HEK293 (cell line): ENCODE measurements around the gene SESN1.
"Not testable (repeated sequence)": the region's sequence is repeated elsewhere in the genome, so short reads cannot be mapped to it uniquely, and the experiment has no call there.

Source experiments
- CTCF ChIA-PET: fragments of 350-600 bp; formaldehyde crosslinking; extraction: SDS; loops from one replicate; lab custom pipeline; 2021; ENCODE audit warnings: antibody characterized with exemption; lab: Yijun Ruan, JAX
- POLR2A ChIA-PET: fragments of 300-600 bp; formaldehyde crosslinking; extraction: SDS; loops from one replicate; lab custom pipeline; 2020; ENCODE audit warnings: antibody characterized with exemption, inconsistent platforms; lab: Yijun Ruan, JAX
- H3K27ac ChIP-seq: fragments of 200-500 bp; sonication (Bioruptor generic); 2 replicates; pipeline ENCODE4 v1.5.1; 2014; ENCODE audit warnings: low read depth, low read length, control low read depth, inconsistent platforms; ENCODE audit errors: extremely low read depth
- H3K36me3 ChIP-seq, 2 experiments: fragments of 200-500 bp in 1 of 2; sonication (Bioruptor generic) in 1 of 2; 1 replicate in 1 of 2; 2 replicates in 1 of 2; pipeline ENCODE4 v1.5.1; 2014 to 2017; ENCODE audit warnings: inconsistent platforms in 2 of 2, low read length in 2 of 2; ENCODE audit not compliant: control insufficient read depth in 2 of 2, insufficient read depth in 1 of 2
- H3K4me1 ChIP-seq: fragments of 200-500 bp; sonication (Bioruptor generic); 2 replicates; pipeline ENCODE4 v1.5.1; 2014; ENCODE audit warnings: mild to moderate bottlenecking, low read length, inconsistent platforms; ENCODE audit not compliant: control insufficient read depth, insufficient read depth
- H3K4me3 ChIP-seq: 2 replicates; pipeline ENCODE4 v1.5.1; 2011; ENCODE audit warnings: low read depth, mild to moderate bottlenecking, control low read depth, low read length, moderate library complexity
- H3K9me3 ChIP-seq: fragments of 200-500 bp; sonication (Bioruptor generic); 2 replicates; pipeline ENCODE4 v1.5.1; 2014; ENCODE audit warnings: low read depth, low read length, inconsistent platforms; ENCODE audit not compliant: control insufficient read depth, insufficient read depth
- BCL6B ChIP-seq: fragments of 450-650 bp; formaldehyde crosslinking; IDR thresholded peaks from 2 replicates; pipeline ENCODE4 v1.5.1; 2017; ENCODE audit warnings: missing biosample characterization, missing genetic modification characterization
- GLI4 ChIP-seq: fragments of 450-650 bp; formaldehyde crosslinking; IDR thresholded peaks from 2 replicates; pipeline ENCODE4 v1.5.1; 2016; ENCODE audit warnings: missing biosample characterization, missing genetic modification characterization
- HOXC10 ChIP-seq: sonication (generic); formaldehyde crosslinking; IDR thresholded peaks from 2 replicates; pipeline ENCODE4 v1.8.1; 2023; ENCODE audit warnings: mild to moderate bottlenecking, missing genetic modification reagents
- SETDB1 ChIP-seq: IDR thresholded peaks from one replicate; pipeline ENCODE4 v1.6.1; 2017; ENCODE audit warnings: mild to moderate bottlenecking, low read length, moderate library complexity, mixed read lengths; ENCODE audit not compliant: insufficient read length
- ZBTB49 ChIP-seq: fragments of 450-650 bp; formaldehyde crosslinking; IDR thresholded peaks from 2 replicates; pipeline ENCODE4 v1.5.1; 2016; ENCODE audit warnings: missing biosample characterization, missing genetic modification characterization, low read depth
- ZNF112 ChIP-seq: fragments of 450-650 bp; formaldehyde crosslinking; IDR thresholded peaks from 2 replicates; pipeline ENCODE4 v1.5.0; 2017; ENCODE audit warnings: missing biosample characterization, missing genetic modification characterization
- ZNF146 ChIP-seq: fragments of 450-650 bp; formaldehyde crosslinking; IDR thresholded peaks from 2 replicates; pipeline ENCODE4 v1.5.1; 2016; ENCODE audit warnings: missing biosample characterization, missing genetic modification characterization
- ZNF350 ChIP-seq: fragments of 450-650 bp; formaldehyde crosslinking; IDR thresholded peaks from 2 replicates; pipeline ENCODE4 v1.5.0; 2017; ENCODE audit warnings: missing biosample characterization, mild to moderate bottlenecking, missing genetic modification characterization
- ZNF514 ChIP-seq: fragments of 450-650 bp; formaldehyde crosslinking; IDR thresholded peaks from 2 replicates; pipeline ENCODE4 v1.5.1; 2016; ENCODE audit warnings: missing biosample characterization, missing genetic modification characterization
- ZNF544 ChIP-seq: fragments of 450-650 bp; formaldehyde crosslinking; IDR thresholded peaks from 2 replicates; pipeline ENCODE4 v1.5.0; 2017; ENCODE audit warnings: missing biosample characterization, missing genetic modification characterization
- TF ChIP-seq, protein P1 (sequence below): fragments of 450-650 bp; formaldehyde crosslinking; IDR thresholded peaks from 2 replicates; pipeline ENCODE4 v1.5.1; 2016; ENCODE audit warnings: missing biosample characterization, missing genetic modification characterization
- TF ChIP-seq, protein P2 (sequence below): fragments of 450-650 bp; formaldehyde crosslinking; IDR thresholded peaks from 2 replicates; pipeline ENCODE4 v1.5.1; 2016; ENCODE audit warnings: missing biosample characterization, missing genetic modification characterization

The SESN1 gene

DNA sequence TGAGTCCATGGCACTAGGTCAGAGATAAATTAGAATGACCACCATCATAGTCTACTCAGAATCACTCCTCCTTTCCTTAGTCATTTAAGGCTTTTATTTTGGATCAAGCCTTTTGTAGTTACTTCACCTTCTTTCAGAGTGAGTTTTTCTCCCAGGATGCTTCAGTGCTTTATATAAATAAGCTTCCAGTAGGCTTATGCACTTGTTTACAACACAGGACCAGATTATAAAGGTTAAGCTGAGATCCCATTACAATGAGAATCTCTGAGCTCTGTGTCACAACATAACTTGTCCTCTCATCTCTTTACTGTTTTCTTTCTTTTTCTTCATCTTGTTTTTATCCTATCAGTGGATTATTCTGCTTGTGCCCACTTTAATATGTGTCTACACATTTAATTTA, 48.5 kb upstream of the SESN1 start:
- CTCF ChIA-PET = interaction anchor here (0.6 to 1.7 kb wide), 4 partner anchors 14 to 589 kb away, joined by 3 to 5 read pairs (median 4); no protein-coding TSS in a partner anchor

DNA sequence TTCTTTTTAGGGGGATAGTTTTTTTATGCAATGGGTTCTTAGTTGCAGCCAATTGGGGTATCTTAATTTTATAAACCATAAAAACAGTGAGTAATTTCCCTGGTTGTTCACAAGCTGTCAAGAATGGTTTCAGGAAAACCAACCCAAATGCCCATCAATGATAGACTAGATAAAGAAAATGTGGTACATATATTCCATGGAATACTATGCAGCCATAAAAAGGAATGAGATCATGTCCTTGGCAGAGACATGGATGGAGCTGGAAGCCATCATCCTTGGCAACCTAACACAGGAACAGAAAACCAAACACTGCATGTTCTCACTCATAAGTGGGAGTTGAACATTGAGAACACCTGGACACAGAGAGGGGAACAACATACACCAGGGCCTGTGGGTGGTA, 47.4 kb upstream of the SESN1 start:
- H3K4me3 ChIP-seq, H3K9me3 ChIP-seq, CTCF ChIA-PET, POLR2A ChIA-PET, H3K27ac ChIP-seq, H3K4me1 ChIP-seq: not testable (repeated sequence)
- H3K36me3 ChIP-seq = peaks cover 9 to 12% of the 10 kb centered on the region in 2 experiments; a peak in 2 of 3 replicates
- TF ChIP-seq ZNF146 (tag by site-specific recombination) (peak; percentile 94), SETDB1 (peak; percentile 24)

More for the DNA sequence above, 48.5 kb upstream of the SESN1 start:
- Histone ChIP-seq H3K27ac (no peak overlapping the region), H3K9me3 (no peaks in the 10 kb centered on the region), H3K36me3 (peaks cover 9 to 17% of the 10 kb centered on the region in 2 experiments; a peak in 2 of 3 replicates), H3K4me3 (no peak overlapping the region), H3K4me1 (no peaks in the 10 kb centered on the region)
- POLR2A ChIA-PET = no interaction called here
- no peak for TF ChIP-seq ZBTB49 (tag by site-specific recombination)
- TF ChIP-seq HOXC10 (CRISPR knock-in tag) = no peak
- no peak for TF ChIP-seq ZNF112 (tag by site-specific recombination)
- no peak for TF ChIP-seq GLI4
- no peak for TF ChIP-seq ZNF514

DNA sequence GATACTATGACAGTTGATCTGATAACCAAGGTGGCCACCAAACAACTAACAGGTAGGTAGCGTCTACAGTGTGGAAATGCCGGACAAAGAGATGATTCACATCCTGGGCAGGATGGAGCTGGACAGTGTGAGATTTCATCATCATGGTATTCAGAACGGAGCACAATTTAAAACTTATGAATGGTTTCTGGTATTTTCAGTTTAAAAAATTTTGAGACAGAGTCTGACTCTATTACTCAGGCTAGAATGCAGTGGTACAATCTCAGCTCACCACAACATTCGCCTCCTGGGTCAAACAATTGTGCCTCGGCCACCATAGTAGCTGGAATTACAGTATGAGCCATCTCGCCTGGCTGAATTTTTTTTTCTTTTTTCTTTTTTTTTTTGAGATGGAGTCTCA, 44.5 kb upstream of the SESN1 start:
- Histone ChIP-seq H3K4me3 (no peak overlapping the region), H3K9me3 (no peaks in the 10 kb centered on the region), H3K36me3 (peaks cover 9 to 12% of the 10 kb centered on the region in 2 experiments; a peak in 2 of 3 replicates), H3K4me1 (no peaks in the 10 kb centered on the region), H3K27ac (no peak overlapping the region)
- ChIA-PET POLR2A (no interaction called here), CTCF (interaction anchor here (0.7 kb wide), 1 partner anchor 992 kb away, joined by 3 read pairs; no protein-coding TSS in a partner anchor)
- TF ChIP-seq, protein P1, sequence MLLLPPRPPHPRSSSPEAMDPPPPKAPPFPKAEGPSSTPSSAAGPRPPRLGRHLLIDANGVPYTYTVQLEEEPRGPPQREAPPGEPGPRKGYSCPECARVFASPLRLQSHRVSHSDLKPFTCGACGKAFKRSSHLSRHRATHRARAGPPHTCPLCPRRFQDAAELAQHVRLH (tag by site-specific recombination) = no peak
- TF ChIP-seq ZNF544 (tag by site-specific recombination) (no peak), BCL6B (tag by site-specific recombination) (no peak), SETDB1 (no peak), ZNF350 (tag by site-specific recombination) (no peak)
- TF ChIP-seq, protein P2, sequence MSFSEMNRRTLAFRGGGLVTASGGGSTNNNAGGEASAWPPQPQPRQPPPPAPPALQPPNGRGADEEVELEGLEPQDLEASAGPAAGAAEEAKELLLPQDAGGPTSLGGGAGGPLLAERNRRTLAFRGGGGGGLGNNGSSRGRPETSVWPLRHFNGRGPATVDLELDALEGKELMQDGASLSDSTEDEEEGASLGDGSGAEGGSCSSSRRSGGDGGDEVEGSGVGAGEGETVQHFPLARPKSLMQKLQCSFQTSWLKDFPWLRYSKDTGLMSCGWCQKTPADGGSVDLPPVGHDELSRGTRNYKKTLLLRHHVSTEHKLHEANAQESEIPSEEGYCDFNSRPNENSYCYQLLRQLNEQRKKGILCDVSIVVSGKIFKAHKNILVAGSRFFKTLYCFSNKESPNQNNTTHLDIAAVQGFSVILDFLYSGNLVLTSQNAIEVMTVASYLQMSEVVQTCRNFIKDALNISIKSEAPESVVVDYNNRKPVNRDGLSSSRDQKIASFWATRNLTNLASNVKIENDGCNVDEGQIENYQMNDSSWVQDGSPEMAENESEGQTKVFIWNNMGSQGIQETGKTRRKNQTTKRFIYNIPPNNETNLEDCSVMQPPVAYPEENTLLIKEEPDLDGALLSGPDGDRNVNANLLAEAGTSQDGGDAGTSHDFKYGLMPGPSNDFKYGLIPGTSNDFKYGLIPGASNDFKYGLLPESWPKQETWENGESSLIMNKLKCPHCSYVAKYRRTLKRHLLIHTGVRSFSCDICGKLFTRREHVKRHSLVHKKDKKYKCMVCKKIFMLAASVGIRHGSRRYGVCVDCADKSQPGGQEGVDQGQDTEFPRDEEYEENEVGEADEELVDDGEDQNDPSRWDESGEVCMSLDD = no peak

- H3K9me3 ChIP-seq, H3K4me1 ChIP-seq, H3K27ac ChIP-seq, CTCF ChIA-PET, POLR2A ChIA-PET, H3K4me3 ChIP-seq, H3K36me3 ChIP-seq: not testable (repeated sequence)
Observed at GRCh38 chr6:109136530-109136929, 41.9 kb upstream of the SESN1 start.
